HL-60/S4 treated with retinoic acid at 250 ng/mL for 4 days and 3 days (cell line): Measurements from ENCODE around the gene CD300LD.
"Not testable (repeated sequence)": the region's sequence is repeated elsewhere in the genome, so short reads cannot be mapped to it uniquely, and the experiment has no call there.

ENCODE experiments used
- in situ Hi-C: fragments of 300-500 bp; cut with MboI; formaldehyde crosslinking; loops from 2 replicates; pipeline ENCODE4 v1.7.0; 2022; ENCODE audit warnings: low sequenced_read_pairs

CD300LD gene

DNA sequence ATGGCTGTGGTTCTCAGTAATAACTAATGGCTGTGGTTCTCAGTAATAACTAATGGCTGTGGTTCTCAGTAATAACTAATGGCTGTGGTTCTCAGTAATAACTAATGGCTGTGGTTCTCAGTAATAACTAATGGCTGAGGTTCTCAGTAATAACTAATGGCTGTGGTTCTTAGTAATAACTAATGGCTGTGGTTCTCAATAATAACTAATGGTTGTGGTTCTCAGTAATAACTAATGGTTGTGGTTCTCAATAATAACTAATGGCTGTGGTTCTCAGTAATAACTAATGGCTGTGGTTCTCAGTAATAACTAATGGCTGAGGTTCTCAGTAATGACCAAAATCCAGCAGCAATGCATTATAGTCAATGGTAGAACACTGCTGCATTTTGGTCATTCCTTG is 18.4 kb downstream of the CD300LD start:
- in situ Hi-C loops: not testable (repeated sequence)

DNA sequence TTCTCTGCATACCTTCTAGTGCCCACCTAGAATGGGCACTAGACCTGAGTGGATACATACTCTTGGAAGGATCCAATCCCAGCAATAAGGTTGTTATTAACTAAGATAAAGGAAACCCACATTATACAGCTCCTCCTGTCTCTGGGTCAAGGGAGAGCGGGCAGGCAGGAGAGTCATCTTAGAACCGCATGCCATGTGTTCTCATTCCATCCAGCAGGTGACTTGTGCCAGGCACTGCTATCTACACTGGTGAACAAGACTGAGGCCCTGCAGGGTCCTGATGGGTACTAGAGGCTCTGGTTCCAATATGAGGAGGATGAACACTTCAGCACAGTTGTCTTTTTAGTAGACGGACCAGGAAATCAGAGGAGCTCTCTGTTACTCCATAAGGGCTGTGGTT is 18.9 kb downstream of the CD300LD start:
- in situ Hi-C loops: no loop called here

DNA sequence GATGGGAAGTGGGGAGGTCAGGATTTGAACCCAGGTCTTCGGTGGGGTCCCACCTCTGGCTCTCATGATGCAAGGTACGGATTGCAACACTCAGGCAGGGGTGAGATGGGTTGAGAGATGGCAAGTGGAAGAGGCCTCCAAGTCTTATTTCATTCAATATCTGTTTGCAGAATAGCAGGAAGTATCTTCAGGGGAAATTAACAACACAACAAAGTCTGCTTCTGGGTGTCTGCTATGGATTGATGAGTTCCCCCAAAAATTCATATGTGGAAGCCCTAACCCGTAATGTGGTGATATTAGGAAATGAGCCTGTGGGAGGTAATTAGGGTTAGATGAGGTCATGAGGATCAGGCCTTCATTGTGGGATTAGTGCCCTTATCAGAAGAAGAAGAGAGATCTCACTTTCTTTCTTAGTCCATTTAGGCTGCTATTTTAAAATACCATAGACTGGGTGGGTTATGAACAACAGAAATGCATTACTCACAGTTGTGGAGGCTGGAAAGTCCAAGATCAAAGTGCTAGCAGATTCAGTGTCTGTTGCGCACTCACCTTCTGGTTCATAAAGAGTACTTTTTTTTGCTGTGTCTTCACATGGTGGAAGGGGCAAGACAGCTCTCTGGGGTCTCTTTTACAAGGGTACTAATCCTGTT is 20.3 kb downstream of the CD300LD start:
- in situ Hi-C loops: no loop called here

DNA sequence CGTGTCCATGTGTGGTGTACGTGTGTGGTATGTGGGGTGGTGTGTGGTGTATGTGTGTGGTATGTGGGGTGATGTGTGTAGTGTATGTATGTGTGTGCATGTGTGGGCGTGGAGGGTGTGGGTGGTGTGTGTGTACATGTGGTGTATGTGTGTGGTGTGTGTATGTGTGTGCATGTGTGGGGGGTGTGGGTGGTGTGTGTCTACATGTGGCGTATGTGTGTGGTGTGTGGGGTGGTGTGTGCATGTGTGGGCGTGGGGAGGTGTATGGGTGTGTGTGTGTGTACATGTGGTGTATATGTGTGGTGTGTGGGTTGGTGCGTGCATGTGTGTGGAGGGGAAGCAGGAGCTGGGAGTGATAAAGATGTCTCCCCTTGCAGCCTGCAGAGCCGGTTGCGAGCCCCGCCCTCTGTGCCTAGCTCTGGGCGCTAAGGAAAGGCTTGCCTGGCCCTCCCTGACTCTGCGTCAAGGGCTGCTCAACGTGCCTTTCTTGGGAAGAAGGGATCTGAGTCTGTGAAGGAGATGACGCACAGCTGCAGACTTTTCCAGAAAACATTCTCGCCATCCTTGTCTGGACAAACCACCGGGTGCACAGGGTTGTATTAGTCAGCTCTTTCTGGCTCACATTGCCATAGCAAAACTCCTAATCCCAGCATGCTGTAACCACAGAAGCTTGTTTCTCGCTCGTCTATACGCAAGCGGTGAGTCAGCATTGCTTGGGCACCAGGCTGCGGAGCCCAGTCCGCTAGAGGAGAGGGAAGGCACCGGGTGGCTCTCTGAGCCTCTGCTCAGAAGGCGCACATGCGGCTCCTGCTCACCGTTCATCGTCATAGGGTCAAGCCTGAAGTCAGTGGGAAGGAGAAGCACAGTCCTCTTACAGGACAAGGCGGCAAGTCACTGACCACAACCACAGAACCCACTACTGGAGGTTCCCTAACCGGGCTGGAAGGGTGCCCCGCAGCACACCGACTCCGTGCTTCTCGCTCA is 22.8 kb downstream of the CD300LD start:
- in situ Hi-C loops: no loop called here

DNA sequence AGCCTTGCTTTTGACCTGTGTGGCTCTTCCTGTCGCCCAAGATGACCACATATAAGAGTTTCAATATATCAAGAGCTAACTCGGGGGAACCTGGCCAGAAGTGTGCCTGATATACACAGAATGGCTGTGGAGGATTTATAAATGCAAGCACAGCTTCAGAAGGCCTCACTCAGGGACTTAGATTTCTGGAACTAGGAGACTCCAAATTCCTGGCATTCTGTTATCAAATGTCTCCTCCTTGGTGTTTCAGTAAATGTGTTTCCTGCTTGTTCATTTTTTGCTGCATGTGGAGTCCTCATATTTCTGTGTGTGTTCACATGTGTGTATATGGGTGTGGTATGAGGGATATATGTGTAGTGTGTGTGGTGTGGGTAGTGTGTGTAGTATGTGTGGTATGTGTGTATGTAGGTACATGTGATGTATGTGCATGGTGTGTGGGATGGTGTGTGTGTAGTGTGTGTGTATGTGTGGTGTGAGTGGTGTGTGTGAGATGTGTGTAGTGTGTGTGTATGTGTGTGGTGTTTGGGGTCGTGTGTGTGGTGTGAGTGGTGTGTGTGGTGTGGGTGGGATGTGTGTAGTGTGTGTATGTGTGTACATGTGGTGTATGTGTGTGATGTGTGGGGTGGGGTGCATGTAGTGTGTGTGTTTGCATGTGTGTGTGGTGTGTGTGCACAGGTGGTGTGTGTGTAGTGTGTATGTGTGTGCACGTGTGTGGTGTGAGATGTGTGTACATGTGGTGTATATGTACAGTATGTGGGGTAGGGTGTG is 23.8 kb downstream of the CD300LD start:
- in situ Hi-C loops: no loop called here

DNA sequence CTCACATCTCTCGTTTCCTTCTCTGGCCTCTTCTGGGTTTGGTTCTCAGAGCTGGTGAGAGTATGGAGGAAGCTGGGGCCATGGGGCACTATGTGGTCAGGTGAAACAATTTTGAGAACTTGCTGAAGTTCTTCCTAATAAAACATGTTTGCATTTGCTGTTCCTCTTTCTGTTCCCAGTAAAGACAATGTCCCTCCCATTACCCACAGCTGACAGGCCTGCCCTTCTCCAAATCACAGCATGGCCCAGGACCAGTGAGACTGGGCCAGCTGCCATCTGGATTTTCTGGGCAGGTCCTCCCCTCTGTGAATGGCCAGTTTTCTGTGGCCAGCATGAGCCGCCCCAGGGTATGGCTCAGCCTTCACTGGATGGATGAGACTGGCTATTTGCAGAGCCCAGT is 24.7 kb downstream of the CD300LD start, which contains the start of gene CD300H:
Gene CD300H (minus strand): TSS at position 113 of the 400 bp plus-strand sequence.
- in situ Hi-C loops: no loop called here

DNA sequence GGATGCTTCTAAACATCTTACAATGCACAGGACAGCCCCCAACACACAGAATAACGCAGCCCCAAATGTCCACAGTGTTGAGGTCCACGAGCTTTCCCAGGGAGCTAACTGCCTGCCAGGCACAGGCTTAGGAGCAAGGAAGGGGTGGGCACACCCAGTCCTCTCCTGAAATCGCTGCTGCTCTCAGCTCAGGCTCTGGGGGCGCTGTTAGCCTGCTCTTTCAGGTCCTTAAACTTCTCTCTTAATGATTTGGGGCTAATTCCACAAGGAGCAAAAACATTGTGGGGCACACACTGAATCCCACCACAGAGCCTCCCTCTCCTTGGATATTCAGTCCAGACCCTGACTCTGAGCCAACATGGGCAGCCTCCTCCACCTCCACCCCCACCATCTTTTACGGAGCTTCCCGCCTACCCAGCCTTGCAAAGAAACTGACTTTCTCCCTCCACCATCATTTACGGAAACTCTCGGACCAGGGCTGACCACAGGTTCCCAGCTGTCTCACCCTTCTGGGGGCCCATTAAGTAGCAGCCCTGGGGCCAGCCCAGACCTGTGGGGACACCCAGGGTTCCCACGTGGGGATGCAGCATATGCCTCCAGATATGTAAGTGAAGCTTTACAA is 25.8 kb downstream of the CD300LD start:
- in situ Hi-C loops: no loop called here

DNA sequence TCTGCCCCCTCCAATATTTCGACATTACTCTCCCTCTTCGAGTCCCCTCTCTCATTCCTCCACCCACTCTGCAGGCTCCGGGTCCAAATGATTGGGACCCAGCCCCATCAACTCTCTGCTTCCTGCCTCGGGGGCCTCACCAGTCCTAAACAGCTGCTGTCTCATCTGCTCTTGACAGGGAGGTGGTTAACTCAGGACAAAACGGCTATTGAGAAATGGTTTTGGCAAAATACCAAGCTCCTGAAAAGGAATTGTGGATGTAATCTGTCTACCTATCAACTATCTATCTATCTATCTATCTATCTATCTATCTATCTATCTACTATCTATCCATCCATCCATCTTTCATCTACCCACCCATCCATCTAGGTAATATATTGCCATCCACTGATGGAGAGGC is 27.0 kb downstream of the CD300LD start:
- in situ Hi-C loops: no loop called here

DNA sequence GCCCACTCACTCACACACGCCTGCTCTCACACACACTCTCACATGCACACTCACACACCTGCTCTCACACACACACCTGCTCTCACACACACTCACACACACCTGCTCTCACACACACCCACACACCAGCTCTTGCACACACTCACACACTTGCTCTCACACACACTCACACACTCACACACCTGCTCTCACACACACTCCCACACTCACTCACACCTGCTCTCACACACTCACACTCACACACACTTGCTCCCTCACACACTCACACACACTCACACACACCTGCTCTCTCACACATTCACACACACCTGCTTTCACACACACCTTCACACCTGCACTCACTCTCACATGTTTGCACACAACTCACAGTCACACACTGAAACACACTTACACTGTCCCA is 28.7 kb downstream of the CD300LD start:
- in situ Hi-C loops: no loop called here

DNA sequence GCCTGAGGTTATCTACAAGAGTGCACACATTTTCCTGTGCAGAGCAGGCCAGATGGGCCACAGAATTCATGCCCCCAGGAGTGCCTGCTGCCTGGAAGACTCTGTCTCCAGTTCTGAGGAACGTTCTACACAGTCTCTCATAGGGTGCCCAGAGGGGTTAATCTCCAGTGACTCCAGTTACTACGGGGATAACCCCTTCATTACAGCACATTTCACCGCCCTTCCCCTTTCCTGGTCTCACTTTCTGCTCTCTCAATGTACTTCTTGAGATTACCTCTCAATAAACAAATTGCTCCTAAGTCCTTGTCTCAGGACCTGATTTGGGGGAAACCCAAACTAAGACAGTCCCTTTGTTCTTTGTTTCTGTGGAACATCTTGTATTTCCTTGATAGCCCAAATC is 30.5 kb downstream of the CD300LD start:
- in situ Hi-C loops: no loop called here

DNA sequence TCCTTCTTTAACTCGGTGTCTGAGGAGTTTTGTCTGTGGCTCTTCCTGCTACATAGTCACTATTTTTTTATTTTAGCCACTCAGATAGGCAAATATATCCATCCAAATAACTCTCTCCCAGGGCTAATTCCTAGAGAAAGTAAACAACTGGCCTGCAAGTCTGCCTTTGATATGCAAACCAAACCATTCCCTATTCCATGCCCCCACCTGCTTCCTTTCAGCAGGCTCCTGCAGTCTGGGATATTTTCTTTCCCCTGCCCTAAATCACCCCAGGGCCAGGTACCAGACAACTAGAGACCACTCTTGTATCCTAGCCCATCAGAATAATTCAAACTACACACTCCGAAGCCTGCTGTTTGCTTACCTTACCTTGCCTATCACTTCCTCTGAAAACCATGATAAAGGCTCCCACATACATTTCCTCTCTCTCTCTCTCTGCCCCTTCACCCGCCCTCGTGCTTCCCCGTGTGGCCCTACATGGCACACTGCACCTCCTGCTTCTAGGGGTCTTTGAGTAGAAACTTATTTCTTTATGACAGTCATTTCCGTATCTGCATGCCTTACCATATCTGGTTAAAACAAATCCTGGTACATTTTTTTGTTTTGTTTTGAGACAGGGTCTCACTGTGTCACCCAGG is 33.1 kb downstream of the CD300LD start:
- in situ Hi-C loops: no loop called here

DNA sequence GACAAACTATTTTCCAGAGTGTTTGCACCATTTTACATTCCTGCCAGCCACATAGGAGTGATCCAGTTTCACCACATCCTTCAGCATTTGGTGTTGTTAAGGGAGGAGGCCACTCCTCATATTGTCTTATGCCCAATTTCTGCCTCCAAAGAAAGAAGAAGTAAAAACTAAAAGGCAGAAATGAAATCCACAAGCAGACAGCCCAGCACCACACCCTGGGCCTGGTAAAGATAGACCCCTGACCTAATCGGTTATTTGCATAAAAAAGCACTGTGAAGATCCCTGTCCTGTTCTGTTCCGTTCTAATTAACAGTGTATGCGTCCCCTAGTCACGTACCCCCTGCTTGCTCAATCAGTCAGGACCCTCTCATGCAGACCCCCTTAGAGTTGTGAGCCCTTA is 33.7 kb downstream of the CD300LD start:
- in situ Hi-C loops: not testable (repeated sequence)

DNA sequence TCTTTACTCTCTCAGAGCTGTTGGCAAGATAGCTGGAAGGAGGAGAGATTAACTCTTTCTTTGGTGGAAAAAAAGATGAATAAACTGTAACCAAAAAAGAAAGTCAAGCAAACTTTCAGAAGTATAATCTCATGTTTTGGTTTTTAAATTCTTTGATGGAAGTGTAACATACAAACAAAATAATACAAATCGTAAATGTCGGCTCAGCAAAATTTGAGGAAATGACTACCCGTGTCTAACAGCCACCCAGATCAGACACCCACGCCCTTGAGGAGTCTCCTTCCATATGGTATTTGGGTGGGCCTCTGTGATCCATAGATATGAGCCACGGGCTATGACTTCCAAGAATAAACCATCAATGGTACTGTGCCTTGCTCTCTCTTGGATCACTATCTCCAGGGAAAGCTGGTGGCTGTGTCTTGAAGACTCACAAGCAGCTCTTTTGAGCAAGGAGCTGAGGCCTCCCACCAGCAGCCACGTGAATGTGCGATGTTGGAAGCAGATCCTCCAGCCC is 36.6 kb downstream of the CD300LD start:
- in situ Hi-C loops: no loop called here

DNA sequence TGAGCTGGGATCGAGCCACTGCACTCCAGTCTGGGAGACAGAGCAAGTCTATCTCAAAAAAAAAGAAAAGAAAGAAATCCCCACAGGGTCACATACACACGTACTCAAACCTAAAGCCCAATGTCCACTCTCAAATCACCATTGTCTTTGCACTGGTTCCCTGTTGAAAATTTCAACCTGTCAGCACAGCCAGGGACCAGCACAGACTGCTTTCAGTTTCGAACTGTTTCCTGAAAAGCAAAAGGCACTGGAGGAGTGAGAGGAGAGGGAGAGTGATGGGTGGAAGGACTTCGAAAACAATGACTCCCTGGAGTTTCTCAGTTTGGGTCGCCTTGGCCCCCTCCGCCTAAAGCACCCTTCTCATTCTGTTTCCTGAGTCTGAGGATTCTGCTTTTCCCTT is 37.2 kb downstream of the CD300LD start:
- in situ Hi-C loops: no loop called here

DNA sequence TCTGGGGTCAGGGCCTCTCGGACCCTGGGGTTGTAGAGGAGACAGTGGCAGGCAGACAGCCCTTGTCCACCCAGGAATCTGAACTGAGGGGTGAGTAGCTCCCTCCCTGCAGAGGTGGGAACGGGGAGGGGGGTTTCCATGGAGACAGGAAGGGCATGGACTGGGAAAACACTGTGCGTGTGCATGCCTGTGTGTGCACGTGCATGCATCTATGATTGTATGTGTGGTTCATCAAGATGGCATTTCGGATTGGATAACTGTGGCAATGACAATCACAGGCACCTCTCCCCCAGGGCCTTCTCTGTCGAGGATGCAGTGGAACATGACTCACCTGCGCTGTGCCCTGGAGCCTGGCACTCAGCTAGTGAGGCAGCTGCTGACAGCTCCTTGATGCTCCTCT is 40.0 kb downstream of the CD300LD start:
- in situ Hi-C loops: no loop called here

DNA sequence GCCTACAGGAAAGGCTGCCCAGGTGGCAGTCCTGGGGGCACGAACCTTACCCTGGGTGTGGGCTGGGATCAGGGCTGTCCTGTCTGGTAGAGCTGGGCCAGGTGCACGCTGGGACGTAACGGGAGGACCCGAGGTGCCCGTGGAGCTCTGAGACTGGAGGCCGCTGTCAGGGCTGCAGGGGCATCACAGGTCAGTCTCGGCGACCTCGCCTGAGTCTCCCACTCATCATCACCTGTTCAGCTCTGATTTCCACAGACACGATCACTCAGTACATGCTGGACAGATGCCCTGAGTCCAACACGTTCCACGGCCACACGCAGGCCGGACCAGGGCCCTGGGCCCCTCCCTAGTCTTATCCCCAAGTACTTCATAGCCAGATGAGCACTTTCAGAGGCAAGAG is 41.5 kb downstream of the CD300LD start:
- in situ Hi-C loops: no loop called here

DNA sequence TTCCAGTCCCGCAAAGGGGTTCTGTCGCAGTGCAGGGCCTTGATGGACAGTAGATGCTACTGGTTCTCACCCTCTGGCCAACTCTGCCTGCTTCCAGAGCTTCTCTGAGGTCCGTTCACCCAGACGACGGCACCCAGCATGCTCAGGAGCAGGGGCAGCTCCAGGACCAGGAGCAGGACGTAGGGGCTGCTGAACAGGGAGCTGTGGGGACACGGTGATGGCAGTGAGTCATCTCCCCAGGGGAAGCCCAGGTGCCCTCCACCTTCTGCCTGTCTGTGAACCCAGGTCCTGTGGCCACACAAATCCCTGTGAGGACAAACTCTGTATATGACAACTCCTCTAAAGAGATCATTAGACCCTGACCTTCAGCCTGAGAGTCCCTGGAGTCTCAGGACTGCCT is 42.7 kb downstream of the CD300LD start:
- in situ Hi-C loops: no loop called here

DNA sequence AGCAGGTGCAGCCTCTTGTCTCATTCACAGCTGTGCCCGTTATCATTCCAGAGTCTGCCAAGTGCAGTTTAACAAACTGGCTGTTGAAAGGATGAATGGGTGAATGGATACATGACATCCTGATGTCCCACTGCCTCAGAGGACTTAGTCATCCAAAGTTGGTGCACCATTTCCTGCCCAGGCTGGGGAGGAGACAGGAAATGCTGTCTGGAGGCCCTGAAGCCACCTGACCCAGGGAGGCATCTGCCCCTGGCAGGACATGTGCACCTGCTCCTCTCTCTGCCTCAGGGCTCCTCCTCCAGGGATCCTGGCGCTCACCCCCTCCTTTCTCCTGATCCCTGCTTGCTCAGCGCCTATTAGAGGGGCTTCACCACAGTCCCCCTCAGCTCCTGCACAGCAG is 44.3 kb downstream of the CD300LD start:
- in situ Hi-C loops: no loop called here

DNA sequence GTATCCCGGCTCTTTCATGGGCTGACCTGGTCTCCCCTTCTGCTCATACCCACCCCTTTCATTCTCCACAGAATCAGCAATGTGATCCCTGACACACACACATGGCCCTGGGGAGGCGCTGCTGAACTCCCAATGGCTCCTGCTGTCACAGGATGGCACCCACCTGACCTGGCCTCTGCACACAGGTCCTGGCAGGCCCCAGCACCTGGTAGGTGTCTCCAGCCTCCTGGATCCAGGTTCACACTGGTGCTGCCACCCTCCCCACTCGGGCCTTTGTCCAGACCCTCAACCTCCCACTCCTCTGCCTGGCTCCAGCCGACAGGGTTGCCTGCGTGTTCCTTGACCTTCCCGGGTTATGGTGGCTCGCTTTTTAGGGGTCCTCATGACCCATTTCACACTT is 44.8 kb downstream of the CD300LD start:
- in situ Hi-C loops: no loop called here

DNA sequence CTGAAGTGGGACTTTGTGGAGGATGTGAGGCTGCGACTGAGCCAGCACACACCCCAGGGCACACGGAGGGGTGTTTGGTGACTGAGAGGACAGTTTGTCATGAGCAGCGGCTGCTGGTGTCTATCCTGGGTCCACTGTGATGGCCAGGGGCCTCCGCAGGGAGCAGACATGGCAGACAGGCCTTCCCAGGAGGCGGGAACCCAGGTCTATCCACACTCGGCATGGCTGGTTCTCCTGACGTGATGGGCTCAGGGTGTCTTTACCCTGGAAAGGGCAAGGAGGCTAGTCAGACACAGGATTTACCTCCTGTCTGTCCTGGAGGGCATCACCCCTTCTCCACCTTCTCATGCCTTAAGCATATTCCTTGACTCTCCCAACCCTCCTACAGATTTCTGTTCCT is 45.5 kb downstream of the CD300LD start:
- in situ Hi-C loops: no loop called here
